Mononuclear cell (primary cell): Measurements from ENCODE around the gene HES5. TPM values are rescaled to one million over a fixed set of nuclear protein-coding genes. Genes with fewer than 3 reads are reported as not detected.
"Not testable (repeated sequence)": the region's sequence is repeated elsewhere in the genome, so short reads cannot be mapped to it uniquely, and the experiment has no call there.

Source experiments
- H3K27me3 ChIP-seq: 2 replicates; pipeline ENCODE4 v1.6.0; 2011; ENCODE audit warnings: low read length, control low read depth; ENCODE audit not compliant: insufficient read depth
- H3K4me1 ChIP-seq: 2 replicates; pipeline ENCODE4 v1.5.1; 2011; ENCODE audit warnings: mild to moderate bottlenecking, low read length, control low read depth; ENCODE audit not compliant: insufficient read depth
- H3K4me3 ChIP-seq: 2 replicates; pipeline ENCODE4 v1.5.1; 2011; ENCODE audit warnings: mild to moderate bottlenecking, low read length, moderate library complexity
- H3K9me3 ChIP-seq: 2 replicates; pipeline ENCODE4 v1.5.1; 2011; ENCODE audit warnings: low read depth, mild to moderate bottlenecking, control low read depth, low read length
- total RNA-seq: library from RNA; depleted of rRNA; stranded (reverse); fragments of >200 nt; gene quantifications from one replicate; pipeline ENCODE4 v1.2.3, GENCODE V29; 2012

Gene HES5
- total RNA-seq, 1 donor = not detected

- Histone ChIP-seq H3K9me3 (no peaks in the 10 kb centered on the region), H3K4me3 (peak overlapping the region; percentile 85), H3K27me3 (no peaks in the 10 kb centered on the region), H3K4me1 (peaks cover 37% of the 10 kb centered on the region)
These were observed 25.7 kb upstream of the HES5 start for GRCh38 chr1:2555634-2556276.

- no peaks in the 10 kb centered on the region for H3K27me3 ChIP-seq
- no peak overlapping the region for H3K4me3 ChIP-seq
- H3K4me1 ChIP-seq = peaks cover 45% of the 10 kb centered on the region
- no peaks in the 10 kb centered on the region for H3K9me3 ChIP-seq
These were observed 24.7 kb upstream of the HES5 start for GRCh38 chr1:2554621-2555387.

- H3K9me3 ChIP-seq = no peaks in the 10 kb centered on the region
- no peaks in the 10 kb centered on the region for H3K27me3 ChIP-seq
- peaks cover 52% of the 10 kb centered on the region for H3K4me1 ChIP-seq
- H3K4me3 ChIP-seq = no peak overlapping the region
These were observed 24.0 kb upstream of the HES5 start for GRCh38 chr1:2553871-2554620.

GRCh38 chr1:2553076-2553475 is 23.0 kb upstream of the HES5 start:
- H3K4me3 ChIP-seq, H3K27me3 ChIP-seq, H3K9me3 ChIP-seq: not testable (repeated sequence)
- H3K4me1 ChIP-seq = peaks cover 51% of the 10 kb centered on the region

GRCh38 chr1:2552189-2552588 is 22.1 kb upstream of the HES5 start:
- H3K4me3 ChIP-seq = no peak overlapping the region
- H3K27me3 ChIP-seq = no peaks in the 10 kb centered on the region
- H3K4me1 ChIP-seq = peaks cover 51% of the 10 kb centered on the region
- no peaks in the 10 kb centered on the region for H3K9me3 ChIP-seq

GRCh38 chr1:2551544-2551943 is 21.5 kb upstream of the HES5 start:
- H3K9me3 ChIP-seq, H3K27me3 ChIP-seq, H3K4me3 ChIP-seq: not testable (repeated sequence)
- peaks cover 52% of the 10 kb centered on the region for H3K4me1 ChIP-seq

- H3K27me3 ChIP-seq, H3K4me3 ChIP-seq, H3K9me3 ChIP-seq: not testable (repeated sequence)
- H3K4me1 ChIP-seq = peaks cover 49% of the 10 kb centered on the region
These were observed 20.3 kb upstream of the HES5 start for GRCh38 chr1:2550309-2550861.

- peaks cover 41% of the 10 kb centered on the region for H3K4me1 ChIP-seq
- H3K4me3 ChIP-seq = not testable (repeated sequence)
These were observed 19.4 kb upstream of the HES5 start for GRCh38 chr1:2549367-2550029.

GRCh38 chr1:2548068-2548589 is 18.1 kb upstream of the HES5 start:
- no peaks in the 10 kb centered on the region for H3K27me3 ChIP-seq
- peaks cover 46% of the 10 kb centered on the region for H3K4me1 ChIP-seq
- peak overlapping the region; percentile 76 for H3K4me3 ChIP-seq
- no peaks in the 10 kb centered on the region for H3K9me3 ChIP-seq

More at GRCh38 chr1:2549367-2550029, 19.4 kb upstream of the HES5 start:
- H3K27me3 ChIP-seq, H3K9me3 ChIP-seq: not testable (repeated sequence)

- no peaks in the 10 kb centered on the region for H3K9me3 ChIP-seq
- H3K4me1 ChIP-seq = peaks cover 46% of the 10 kb centered on the region
- peak overlapping the region; percentile 76 for H3K4me3 ChIP-seq
- H3K27me3 ChIP-seq = no peaks in the 10 kb centered on the region
These were observed 17.4 kb upstream of the HES5 start for GRCh38 chr1:2547210-2548067.

- no peaks in the 10 kb centered on the region for H3K9me3 ChIP-seq
- H3K4me3 ChIP-seq = peak overlapping the region; percentile 76
- peaks cover 46% of the 10 kb centered on the region for H3K4me1 ChIP-seq
- H3K27me3 ChIP-seq = no peaks in the 10 kb centered on the region
These were observed 16.6 kb upstream of the HES5 start for GRCh38 chr1:2546515-2547209.

- Histone ChIP-seq H3K4me1 (peaks cover 51% of the 10 kb centered on the region), H3K27me3 (peaks cover 3% of the 10 kb centered on the region), H3K9me3 (no peaks in the 10 kb centered on the region), H3K4me3 (peak overlapping the region; percentile 76)
These were observed 15.9 kb upstream of the HES5 start for GRCh38 chr1:2545754-2546514.
